PC-9 (cell line): ENCODE results near the gene ZACN. TPM values are rescaled to one million over a fixed set of nuclear protein-coding genes. Genes with fewer than 3 reads are reported as not detected.

Experiments used
- Bru-seq: library from RNA; stranded (reverse); fragments of 400-500 nt; gene quantifications from one replicate; lab custom pipeline; 2021; lab: Mats Ljungman, UMichigan
- BruChase-seq, 2 experiments: library from RNA; stranded (reverse); fragments of 400-500 nt; gene quantifications; one replicate each; lab custom pipeline; 2021; lab: Mats Ljungman, UMichigan
- BruUV-seq: library from RNA; stranded (reverse); fragments of 400-500 nt; replicated peaks from 2 replicates; lab custom pipeline; 2021; lab: Mats Ljungman, UMichigan
- CTCF ChIA-PET: fragments of 300-600 bp; sonication (Branson Sonifier 250); formaldehyde crosslinking; loops from one replicate; lab custom pipeline; 2022; ENCODE audit warnings: antibody characterized with exemption; lab: Charles Lee
- POLR2A ChIA-PET: fragments of 300-600 bp; sonication (Branson Sonifier 250); formaldehyde crosslinking; loops from one replicate; lab custom pipeline; 2022; ENCODE audit warnings: antibody characterized with exemption; ENCODE audit not compliant: unreplicated experiment; lab: Charles Lee
- DNase-seq, 2 experiments: peaks; one replicate each; pipeline versions ENCODE4 v3.0.0 to v3.0.0-alpha.2; 2015 to 2022; ENCODE audit warnings: mixed read lengths in 1 of 2
- H2AFZ ChIP-seq: fragments of 200-600 bp; sonication (generic); 2 replicates; pipeline ENCODE4 v1.8.1; 2017; ENCODE audit warnings: antibody characterized with exemption
- H3F3A ChIP-seq: fragments of 200-600 bp; sonication (generic); 2 replicates; pipeline ENCODE4 v1.8.1; 2017; ENCODE audit warnings: antibody characterized with exemption, mild to moderate bottlenecking, low read depth; ENCODE audit not compliant: insufficient read depth
- H3K27ac ChIP-seq: fragments of 200-600 bp; sonication (generic); 2 replicates; pipeline ENCODE4 v1.6.1; 2016; ENCODE audit warnings: mixed run types
- H3K27me3 ChIP-seq: fragments of 200-600 bp; sonication (generic); 2 replicates; pipeline ENCODE4 v1.6.1; 2016; ENCODE audit warnings: low read depth, mixed run types; ENCODE audit not compliant: insufficient read depth
- H3K36me3 ChIP-seq: fragments of 200-600 bp; sonication (generic); 2 replicates; pipeline ENCODE4 v1.6.1; 2016; ENCODE audit warnings: low read depth, mixed run types
- H3K4me1 ChIP-seq: fragments of 200-600 bp; sonication (generic); replicated peaks from 2 replicates; pipeline ENCODE4 v1.6.1; 2016; ENCODE audit warnings: mixed run types; ENCODE audit not compliant: insufficient read depth
- H3K4me2 ChIP-seq: fragments of 200-600 bp; sonication (generic); 2 replicates; pipeline ENCODE4 v1.6.1; 2017; ENCODE audit warnings: mixed run types
- H3K4me3 ChIP-seq: fragments of 200-600 bp; sonication (generic); 2 replicates; pipeline ENCODE4 v1.6.1; 2016; ENCODE audit warnings: mixed run types
- H3K79me2 ChIP-seq: fragments of 200-600 bp; sonication (generic); 2 replicates; pipeline ENCODE4 v1.6.1; 2017; ENCODE audit warnings: low read depth, mixed run types
- H3K9me2 ChIP-seq: fragments of 200-600 bp; sonication (generic); 2 replicates; pipeline ENCODE4 v1.8.1; 2017; ENCODE audit warnings: mild to moderate bottlenecking; ENCODE audit not compliant: insufficient read depth
- H3K9me3 ChIP-seq: fragments of 200-600 bp; sonication (generic); 2 replicates; pipeline ENCODE4 v1.8.1; 2016; ENCODE audit warnings: low read depth; ENCODE audit not compliant: insufficient read depth
- H4K20me1 ChIP-seq: fragments of 200-600 bp; sonication (generic); 2 replicates; pipeline ENCODE4 v1.8.1; 2017; ENCODE audit not compliant: insufficient read depth
- EZH2 ChIP-seq: fragments of 200-600 bp; sonication (generic); IDR thresholded peaks from 2 replicates; pipeline ENCODE4 v1.8.0; 2017; ENCODE audit warnings: antibody characterized with exemption, low read depth
- intact Hi-C: fragments of 100-400 bp; cut with micrococcal nuclease; formaldehyde crosslinking; loops from one replicate; pipeline ENCODE4 v1.10.0; 2022; ENCODE audit not compliant: unreplicated experiment
- long read RNA-seq: library from polyadenylated mRNA; stranded (forward); transcript quantifications from one replicate; pipeline ENCODE4 v2.0.0, GENCODE V29; 2022
- total RNA-seq: library from RNA; stranded (reverse); gene quantifications from 2 replicates; pipeline ENCODE4 v1.2.3, GENCODE V29; 2021
- TF ChIP-seq, protein P1 (sequence below): fragments of 200-600 bp; sonication (generic); conservative IDR thresholded peaks from 2 replicates; pipeline ENCODE4 v1.6.1; 2017; ENCODE audit warnings: mixed run types, antibody characterized with exemption, mild to moderate bottlenecking, moderate library complexity

The ZACN gene
- total RNA-seq (not detected in 2 replicates), Bru-seq, nascent RNA (not detected), BruChase-seq, experiment 1, labeled RNA remaining after a 2-hour chase (percentile 8 among the genes with signal in this experiment), BruChase-seq, experiment 2, labeled RNA remaining after a 6-hour chase (not detected)
- long read RNA-seq, result 0 reads

DNA sequence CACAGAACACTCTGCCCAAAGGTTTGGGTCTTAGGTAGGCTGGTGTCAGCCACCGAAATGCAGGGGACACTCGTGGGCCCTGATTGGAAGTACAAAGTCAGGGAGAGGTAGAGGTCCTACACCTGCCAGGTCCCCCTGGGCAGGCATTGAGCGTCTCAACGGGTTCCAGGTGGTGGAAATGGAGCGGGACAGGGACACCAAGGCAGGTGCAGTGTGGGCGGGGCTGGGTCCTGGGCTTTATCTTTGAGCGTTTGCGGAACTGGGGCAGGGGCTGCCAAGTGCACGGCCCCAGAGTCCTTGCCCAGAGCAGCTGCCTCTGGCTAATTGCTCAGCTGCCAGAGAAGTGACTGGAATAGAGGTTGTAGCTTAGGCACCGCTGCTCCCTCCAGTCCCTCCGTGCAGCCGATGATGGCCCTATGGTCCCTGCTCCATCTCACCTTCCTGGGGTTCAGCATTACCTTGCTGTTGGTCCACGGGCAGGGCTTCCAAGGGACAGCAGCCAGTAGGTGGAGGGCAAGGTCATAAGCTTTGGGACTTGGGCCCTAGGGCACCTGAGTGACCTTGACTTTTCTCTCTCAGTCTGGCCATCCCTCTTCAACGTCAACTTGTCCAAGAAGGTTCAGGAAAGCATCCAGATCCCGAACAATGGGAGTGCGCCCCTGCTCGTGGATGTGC is at the start of gene ZACN:
Gene ZACN, plus strand, starts transcription at position 323 of the 675 bp plus-strand sequence. Its CDS starts 83 bp downstream, at position 406.
- Histone ChIP-seq H3K4me2 (no peak within 1 kb of the TSS), H3K27ac (no peak within 1 kb of the TSS), H3K79me2 (no peaks in the 10 kb centered on the region), H3K27me3 (no peaks in the 10 kb centered on the region; the same call in 1 of the 2 replicates), H4K20me1 (no peaks in the 10 kb centered on the region), H2AFZ (no peak within 1 kb of the TSS), H3K36me3 (no peaks in the 10 kb centered on the region), H3F3A (no peaks in the 10 kb centered on the region), H3K4me1 (no peaks in the 10 kb centered on the region), H3K9me2 (no peaks in the 10 kb centered on the region), H3K9me3 (no peaks in the 10 kb centered on the region), H3K4me3 (no peak within 1 kb of the TSS)
- intact Hi-C loops, result no loop called here
- ChIA-PET CTCF (no interaction called here), POLR2A (no interaction called here)
- BruUV-seq, result no TSS peak
- DNase-seq, result no peak
- no peak for TF ChIP-seq EZH2
- TF ChIP-seq, protein P1, sequence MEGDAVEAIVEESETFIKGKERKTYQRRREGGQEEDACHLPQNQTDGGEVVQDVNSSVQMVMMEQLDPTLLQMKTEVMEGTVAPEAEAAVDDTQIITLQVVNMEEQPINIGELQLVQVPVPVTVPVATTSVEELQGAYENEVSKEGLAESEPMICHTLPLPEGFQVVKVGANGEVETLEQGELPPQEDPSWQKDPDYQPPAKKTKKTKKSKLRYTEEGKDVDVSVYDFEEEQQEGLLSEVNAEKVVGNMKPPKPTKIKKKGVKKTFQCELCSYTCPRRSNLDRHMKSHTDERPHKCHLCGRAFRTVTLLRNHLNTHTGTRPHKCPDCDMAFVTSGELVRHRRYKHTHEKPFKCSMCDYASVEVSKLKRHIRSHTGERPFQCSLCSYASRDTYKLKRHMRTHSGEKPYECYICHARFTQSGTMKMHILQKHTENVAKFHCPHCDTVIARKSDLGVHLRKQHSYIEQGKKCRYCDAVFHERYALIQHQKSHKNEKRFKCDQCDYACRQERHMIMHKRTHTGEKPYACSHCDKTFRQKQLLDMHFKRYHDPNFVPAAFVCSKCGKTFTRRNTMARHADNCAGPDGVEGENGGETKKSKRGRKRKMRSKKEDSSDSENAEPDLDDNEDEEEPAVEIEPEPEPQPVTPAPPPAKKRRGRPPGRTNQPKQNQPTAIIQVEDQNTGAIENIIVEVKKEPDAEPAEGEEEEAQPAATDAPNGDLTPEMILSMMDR, result no peak

DNA sequence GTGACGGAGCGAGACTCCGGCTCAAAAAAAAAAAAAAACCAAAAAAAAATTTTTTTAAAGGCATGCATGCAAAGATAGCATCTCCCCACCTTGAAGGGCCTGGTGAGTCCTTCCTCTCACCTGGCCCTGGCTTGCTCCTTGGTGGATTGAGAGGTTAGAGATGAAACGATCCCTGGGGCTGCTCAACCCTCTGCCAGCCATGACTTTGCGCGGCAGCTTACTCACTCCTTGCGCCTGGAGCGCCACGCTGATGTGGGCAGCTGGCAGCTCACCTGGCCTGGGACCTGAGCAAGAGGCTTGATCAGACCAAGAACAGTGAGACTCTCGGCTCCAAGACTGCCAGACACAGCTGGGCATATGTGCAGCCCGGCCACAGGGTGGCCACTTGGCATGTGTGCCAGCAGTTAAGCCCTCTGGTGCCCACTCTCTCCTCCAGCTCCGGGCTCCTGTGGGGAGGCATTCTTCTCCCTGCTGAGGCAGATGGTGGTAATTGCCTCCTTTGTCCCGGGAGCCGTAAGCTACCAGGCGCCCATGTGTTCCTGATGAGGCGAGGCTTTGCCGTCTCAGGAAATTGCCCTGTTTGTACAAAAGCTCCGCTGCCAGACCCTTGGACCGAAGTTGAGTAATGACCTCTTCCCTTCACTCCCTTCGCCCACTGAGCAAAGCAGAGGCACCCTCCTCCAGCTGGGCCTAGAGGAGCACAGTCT is 46.8 kb upstream of the ZACN start:
- H3K36me3 ChIP-seq, result no peaks in the 10 kb centered on the region
- H3K4me1 ChIP-seq, result peaks cover 19% of the 10 kb centered on the region
- POLR2A ChIA-PET, result no interaction called here
- H3K79me2 ChIP-seq, result no peaks in the 10 kb centered on the region
- no peak for DNase-seq
- H3K9me2 ChIP-seq, result no peaks in the 10 kb centered on the region
- no peaks in the 10 kb centered on the region for H3K9me3 ChIP-seq
- no peak overlapping the region for H2AFZ ChIP-seq
- CTCF ChIA-PET, result interaction anchor here (0.6 kb wide), 1 partner anchor 23 kb away, joined by 3 read pairs; no protein-coding TSS in a partner anchor
- no peaks in the 10 kb centered on the region for H3K27me3 ChIP-seq
- H3F3A ChIP-seq, result peaks cover 10% of the 10 kb centered on the region; the same call in 1 of the 2 replicates
- no TSS peak for BruUV-seq
- TF ChIP-seq, protein P1, result no peak
- TF ChIP-seq EZH2, result no peak
- intact Hi-C loops, result no loop called here
- H4K20me1 ChIP-seq, result no peaks in the 10 kb centered on the region
- no peak overlapping the region for H3K4me2 ChIP-seq
- no peak overlapping the region for H3K4me3 ChIP-seq
- no peak overlapping the region for H3K27ac ChIP-seq

- Histone ChIP-seq H3K27me3 (no peaks in the 10 kb centered on the region), H3K27ac (no peak overlapping the region), H3K4me2 (no peak overlapping the region), H4K20me1 (no peaks in the 10 kb centered on the region), H3K9me2 (no peaks in the 10 kb centered on the region), H3K4me3 (no peak overlapping the region), H3K9me3 (no peaks in the 10 kb centered on the region), H3K79me2 (no peaks in the 10 kb centered on the region), H3K36me3 (no peaks in the 10 kb centered on the region), H2AFZ (no peak overlapping the region), H3F3A (peaks cover 10% of the 10 kb centered on the region; the same call in 1 of the 2 replicates), H3K4me1 (peaks cover 15% of the 10 kb centered on the region)
- DNase-seq, result no peak
- CTCF ChIA-PET, result interaction anchor here (0.6 kb wide), 1 partner anchor 23 kb away, joined by 3 read pairs; no protein-coding TSS in a partner anchor
- no peak for TF ChIP-seq EZH2
- TF ChIP-seq, protein P1, result no peak
- POLR2A ChIA-PET, result no interaction called here
- no TSS peak for BruUV-seq
- intact Hi-C loops, result no loop called here
These were observed 46.2 kb upstream of the ZACN start for GRCh38 chr17:76032780-76033108.
